COLO668 (cell line): ENCODE results near the gene PANX2.
A peak's percentile ranks its signal among the peaks of the same experiment; 100 is the strongest.
"Not testable (repeated sequence)": the region's sequence is repeated elsewhere in the genome, so short reads cannot be mapped to it uniquely, and the experiment has no call there.

Experiments used
- DNase-seq: peaks from one replicate; lab custom pipeline; 2025; ENCODE audit not compliant: unreplicated experiment; lab: John Stamatoyannopoulos, UW

PANX2 gene

DNA sequence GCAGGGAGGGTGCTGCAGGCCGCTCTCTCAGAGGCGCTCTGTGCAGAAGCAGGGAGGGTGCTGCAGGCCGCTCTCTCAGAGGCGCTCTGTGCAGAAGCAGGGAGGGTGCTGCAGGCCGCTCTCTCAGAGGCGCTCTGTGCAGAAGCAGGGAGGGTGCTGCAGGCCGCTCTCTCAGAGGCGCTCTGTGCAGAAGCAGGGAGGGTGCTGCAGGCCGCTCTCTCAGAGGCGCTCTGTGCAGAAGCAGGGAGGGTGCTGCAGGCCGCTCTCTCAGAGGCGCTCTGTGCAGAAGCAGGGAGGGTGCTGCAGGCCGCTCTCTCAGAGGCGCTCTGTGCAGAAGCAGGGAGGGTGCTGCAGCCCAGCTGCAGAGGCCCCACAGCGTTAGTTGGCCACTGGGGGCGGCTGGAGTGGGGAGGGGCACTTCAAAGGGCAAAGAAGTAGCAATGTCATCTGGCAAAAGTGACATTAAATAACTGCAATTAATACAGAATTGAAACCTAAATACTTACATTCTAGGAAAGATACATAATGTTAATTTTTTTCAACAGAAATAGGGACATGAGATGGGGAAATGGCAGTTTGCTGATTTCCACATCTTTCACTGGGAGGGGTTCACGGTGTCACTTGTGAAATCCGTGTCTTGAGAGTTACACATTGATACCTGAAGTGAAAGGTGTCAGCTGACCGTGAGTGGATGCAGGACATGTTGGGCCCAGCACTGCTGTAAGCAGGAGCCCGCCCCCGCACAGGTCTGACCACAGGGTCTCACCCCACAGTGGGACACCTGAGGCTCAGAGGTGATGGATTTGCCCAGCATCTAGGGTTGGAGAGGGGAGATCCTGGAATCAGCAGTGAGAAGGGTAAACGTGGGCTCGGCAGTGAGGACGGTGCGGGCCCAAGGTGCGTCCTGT is 23.0 kb upstream of the PANX2 start:
- DNase-seq: not testable (repeated sequence)

DNA sequence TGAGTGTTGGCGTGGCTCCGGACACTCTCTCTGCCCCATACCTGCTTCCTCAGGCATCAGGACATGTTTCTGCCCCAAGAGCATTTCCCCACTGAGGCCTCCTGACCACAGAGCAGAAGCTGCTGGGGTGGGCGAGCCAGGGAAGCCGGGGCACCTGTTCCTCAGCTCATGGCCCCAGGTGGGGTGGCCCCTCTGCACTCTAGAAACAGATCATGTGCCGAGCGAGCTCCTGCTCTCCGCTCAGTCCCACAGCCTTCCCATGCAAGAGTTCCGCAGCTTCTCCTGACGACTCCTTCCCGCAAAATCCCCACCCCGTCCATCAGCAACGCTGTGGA is 22.4 kb upstream of the PANX2 start:
- no peak for DNase-seq

DNA sequence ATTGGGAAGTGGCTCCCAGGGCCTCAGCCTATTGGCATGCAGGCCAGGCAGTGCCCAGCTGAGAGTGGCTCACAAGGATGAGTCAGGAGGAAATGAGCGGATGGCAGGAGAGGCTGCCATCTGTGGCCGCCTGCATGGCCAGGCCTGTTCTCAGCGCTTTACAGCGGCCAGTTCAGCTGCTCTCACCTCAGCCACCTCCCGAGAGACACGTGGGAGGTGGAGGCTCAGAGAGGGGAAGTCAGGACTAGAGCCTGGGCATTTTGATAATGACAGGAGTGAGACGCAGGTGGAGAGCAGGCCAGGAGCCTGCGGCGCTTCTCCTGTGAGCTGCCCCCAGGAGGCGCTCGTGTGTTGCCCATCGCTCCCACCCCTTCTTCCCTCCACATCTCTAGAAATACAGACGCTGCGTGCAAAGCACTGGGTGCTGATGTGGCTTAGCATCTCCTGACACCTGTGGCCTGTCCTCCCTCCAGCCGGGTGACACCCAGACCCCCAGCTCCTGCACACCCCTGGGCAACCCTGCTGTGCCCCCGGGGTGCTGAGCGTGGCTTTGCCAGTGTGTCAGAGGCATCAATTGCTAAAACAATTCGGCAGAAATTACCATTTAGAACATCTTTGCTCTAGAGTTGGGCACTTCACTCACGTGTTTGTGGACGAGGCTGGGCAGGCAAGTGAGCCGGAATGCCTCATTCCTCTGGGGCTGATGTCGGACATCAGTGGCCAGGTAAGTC is 21.4 kb upstream of the PANX2 start:
- DNase-seq: peak; percentile 84

DNA sequence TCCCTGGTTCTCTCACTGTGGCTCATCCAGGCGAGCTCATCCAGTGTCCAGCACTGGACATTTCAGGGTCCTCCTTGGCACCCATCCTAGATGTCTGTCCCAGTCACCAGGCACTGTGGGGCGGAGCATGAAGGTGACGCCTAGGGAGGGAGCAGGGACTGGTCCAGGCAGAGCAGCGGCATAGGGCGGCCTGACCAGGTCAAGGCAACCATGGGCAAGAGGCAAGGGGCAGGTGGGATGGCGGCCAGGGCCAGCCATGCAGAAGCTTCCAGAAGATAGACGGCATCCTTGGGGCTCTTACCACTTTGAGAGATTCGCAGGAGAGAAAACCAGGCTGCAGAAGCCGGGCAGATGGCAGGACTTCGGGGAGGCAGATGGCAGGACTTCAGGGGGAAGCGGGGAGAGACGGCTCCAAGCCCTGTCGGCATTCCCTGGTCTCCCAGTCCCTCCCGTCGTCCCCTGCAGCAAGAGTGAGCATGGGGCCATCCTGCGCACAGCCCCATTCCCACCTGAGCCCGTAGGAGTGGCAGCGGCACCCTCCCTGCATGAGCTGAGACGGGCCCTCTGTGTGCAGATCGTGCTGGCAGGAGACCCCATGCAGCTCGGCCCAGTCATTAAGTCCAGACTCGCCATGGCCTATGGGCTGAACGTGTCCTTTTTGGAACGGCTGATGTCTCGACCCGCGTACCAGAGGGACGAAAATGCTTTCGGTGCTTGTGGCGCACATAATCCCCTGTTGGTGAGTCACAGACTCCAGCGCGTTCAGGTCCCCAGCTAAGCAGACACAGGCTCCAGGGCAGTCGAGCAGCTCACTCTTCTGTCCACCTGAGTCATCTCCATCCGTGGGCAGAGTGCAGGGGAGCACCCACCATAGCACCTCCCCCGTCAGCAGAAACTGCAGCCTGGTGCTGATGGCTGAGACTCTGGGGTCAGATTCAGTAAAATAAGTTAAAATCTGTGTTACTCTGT is 20.1 kb upstream of the PANX2 start:
- DNase-seq: no peak

DNA sequence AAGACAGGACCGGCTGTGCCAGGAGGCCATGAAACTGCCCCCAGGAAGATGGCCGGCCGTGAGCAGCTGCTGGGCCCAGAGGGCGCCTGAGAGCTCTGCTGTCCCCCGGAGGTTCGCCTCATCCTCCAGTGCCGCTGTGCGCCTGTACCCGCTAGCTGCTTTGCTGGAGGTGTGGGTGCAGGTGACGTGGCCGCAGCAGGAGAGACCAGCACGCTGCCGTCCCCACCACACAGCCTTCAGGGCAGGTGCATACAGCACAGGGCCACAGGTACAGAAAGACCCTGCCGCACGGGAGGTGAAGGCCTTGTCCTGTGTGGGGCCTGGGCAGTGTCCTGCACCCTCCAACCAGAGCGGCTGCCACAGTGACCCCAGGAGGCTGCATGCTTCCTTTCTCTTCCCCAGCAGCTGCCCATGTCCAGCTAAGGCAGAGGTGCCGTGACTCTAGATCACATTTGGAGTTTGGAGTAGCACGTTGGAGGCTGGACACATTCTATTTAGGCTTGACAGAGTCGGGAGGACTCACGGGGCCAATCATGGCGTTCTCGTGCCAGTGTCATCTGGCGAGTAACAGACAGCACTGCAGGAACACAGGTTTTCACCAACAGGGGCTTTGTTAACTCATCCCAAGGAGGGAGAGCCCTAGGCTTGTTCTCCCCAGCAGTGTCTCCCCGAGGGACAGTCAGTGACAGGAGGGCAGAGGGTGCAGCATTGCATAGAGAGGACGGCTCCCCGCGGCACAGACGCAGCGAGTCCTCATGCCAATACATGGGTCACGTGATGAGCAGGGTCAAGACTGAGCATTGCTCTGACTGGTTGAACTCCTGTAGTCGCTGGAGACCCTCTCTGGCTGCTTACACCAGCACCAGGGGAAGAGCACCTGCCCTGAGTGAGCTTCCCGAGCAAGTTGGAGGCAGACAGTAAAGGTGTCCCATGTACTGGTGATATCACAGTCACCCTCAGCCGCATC is 18.7 kb upstream of the PANX2 start:
- DNase-seq: no peak

DNA sequence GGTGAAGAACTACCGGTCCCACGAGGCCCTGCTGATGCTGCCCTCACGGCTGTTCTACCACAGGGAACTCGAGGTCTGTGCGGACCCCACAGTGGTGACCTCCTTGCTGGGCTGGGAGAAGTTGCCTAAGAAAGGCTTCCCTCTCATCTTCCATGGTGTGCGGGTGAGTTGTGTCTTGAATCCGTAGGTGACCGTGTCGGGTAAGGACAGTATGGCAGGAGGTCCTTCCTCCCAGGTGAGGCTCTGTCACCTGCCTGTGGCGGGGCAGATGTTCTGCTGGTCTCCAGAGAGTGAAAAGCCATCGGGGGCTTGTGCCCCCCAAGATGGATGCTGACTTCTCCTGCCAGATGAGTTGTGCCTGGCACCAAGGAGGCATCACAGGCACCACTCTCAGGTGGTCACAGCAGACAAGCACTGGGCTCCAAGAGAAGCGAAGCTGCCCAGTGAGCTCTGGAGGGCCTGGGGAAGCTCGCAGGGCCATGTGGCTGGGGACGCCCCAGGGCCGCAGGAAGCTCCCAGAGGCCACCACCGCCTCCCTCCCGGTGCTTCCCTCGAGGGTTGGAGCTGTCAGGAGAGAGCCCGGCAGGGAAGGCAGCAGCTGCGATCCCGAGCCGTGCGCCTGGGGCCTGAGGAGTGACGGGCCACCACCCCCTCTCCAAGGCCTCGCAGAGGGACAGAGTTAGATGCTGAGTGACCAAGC is 17.3 kb upstream of the PANX2 start:
- no peak for DNase-seq

DNA sequence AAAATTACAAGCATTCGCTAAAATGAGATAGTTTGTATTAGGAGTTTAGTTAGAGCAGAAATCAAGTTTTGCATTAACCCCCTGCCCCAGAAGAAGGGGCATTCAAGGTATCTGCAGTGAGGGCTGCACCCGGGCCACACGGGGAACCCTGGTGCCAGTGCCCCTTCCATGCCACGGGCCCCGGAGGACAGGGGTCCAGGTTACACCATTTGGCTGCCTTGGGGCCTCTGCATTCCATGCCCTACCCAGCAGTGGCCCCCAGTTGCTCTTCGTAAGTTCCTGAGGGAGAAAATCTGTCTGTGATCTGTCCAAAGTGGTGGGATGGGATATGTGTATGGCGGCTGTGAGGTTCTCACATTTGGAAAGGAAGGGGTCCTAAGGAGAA is 16.8 kb upstream of the PANX2 start:
- no peak for DNase-seq

DNA sequence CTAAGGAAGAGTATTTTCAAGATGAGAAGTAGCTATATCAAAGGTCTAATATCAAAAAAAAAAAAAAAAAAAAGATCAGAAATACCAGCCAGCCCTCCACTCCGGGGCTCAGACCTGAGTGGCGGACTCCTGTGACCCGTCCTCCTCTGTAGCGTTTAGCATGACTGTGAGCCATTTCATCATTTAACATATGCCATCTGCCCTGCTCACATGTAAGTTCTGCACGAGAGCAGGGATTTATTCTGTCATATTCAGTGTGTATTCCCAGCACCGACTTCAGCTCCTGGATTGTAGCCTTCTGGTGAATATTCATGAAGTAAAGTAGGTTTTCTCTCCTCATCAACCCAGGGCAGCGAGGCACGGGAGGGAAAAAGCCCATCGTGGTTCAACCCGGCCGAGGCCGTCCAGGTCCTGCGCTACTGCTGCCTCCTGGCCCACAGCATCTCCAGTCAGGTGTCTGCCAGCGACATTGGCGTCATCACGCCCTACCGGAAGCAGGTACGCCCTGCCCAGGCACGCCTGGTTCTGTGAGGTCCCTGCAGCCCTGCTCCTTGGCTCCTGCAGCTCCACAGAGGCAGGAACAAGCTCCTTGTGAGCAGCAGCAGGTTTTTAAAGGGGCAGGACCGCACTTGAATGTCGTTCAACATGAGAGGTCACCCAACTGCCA is 12.7 kb upstream of the PANX2 start:
- no peak for DNase-seq

DNA sequence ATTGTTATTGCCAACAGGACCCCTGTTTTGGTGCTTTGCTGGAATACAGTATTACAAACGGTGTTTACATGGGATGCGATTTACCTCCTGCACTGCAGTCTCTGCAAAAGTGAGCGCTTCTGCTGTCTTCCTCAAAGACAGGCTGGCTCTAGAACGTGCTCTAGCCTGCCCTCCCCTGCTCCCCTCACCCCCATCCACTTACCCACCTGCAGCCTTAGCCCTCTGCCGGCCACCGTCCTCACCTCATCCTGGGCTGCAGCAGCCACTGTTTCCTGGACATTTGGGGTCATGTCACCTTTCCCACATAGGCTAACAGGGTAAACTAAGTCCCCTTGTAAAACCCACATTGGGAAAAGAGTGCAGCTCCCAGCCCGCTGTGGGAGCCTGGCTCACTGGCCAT is 9.6 kb upstream of the PANX2 start:
- no peak for DNase-seq

DNA sequence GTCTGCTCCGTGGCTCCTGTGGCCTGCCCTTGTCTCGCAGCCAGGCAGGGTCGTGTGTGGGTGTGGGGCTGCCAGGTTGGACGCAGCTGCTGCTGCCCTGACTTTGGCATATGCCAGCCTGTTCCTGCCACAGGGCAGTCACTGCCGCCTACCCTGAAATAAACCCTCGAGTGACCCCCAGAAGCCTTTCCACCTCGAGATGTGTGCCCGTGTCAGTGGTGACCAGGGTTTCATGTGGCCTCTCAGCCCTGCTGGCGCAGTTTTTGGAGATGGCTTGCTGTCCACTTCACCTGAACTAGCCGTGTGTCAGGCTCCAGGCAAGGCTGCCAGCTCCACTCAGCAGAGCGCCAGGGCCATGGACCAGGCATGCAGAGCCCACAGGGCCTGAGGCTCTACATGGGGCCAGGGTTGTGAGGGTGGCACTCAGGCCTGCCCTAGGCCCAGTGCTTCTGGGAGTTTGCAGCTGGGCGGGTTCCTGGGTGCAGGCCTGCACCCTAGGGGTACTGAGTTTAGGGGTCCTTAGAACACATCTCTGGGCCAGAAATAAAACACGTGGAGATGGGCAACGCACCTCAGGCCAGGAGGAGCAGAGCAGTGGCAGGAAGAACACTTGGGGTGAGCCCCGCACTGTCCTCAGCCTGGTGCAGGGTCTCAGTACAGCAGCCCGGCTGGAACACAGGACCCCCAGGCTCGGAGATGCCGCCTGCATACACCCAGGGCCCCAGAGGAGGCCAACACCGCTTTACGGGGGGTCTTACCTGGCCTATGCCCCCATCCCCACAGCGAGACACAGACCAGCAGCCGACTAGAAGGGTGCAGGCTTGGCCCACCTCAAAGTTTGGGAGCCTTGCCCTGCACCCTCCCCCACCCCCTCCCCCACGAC is 8.8 kb upstream of the PANX2 start:
- DNase-seq: no peak

DNA sequence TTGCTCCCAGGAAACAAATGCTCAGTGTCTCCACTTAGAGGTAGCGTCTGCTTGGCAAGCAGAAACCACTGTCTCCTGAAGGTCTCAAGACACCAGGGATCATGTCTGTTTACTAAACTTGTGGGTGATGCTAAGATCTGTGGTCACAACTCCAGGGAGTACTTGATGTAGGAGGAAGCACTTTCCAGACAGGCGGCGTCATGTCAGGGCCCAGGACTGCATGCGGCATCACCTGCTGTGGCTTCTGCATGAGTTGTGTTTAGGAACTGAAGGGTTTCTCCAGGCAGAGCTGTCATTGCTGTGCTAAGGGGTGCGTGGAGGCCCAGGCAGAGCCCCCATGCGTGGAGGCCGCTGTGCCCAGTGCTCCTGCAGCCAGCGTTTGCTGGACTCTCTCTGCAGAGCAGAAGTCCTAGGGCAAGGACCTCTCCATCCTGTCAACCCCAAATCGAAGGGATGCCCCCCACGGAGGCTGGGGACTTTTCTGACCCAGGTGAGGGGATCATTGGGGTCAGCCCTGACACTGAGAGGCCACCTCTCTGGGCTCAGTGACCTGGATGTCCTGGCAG is 8.1 kb upstream of the PANX2 start:
- no peak for DNase-seq

DNA sequence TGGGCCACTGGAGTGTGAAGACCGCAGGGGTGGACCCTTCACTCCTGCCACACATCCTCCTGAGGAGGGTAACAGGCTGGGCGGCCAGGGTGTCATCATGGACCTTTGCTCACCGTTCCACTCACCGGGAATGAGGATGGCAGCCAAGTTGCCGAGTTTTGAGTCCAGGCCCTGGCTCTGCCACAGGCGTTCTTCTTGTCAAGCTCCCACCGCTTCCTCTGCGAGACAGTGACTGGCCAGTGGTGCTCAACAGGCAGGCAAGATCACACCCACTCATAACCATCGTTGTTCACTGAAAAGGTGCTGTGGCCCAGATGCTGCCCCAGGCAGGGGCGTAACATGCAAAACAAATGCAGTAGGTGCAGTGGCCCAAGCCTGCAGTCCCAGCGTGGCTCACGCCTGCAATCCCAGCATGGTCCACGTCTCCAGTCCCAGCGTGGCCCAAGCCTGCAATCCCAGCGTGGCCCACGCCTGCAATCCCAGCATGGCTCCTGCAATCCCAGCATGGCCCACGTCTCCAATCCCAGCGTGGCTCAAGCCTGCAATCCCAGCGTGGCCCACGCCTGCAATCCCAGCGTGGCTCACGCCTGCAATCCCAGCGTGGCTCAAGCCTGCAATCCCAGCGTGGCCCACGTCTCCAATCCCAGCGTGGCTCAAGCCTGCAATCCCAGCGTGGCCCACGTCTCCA is 5.0 kb upstream of the PANX2 start:
- DNase-seq: no peak

DNA sequence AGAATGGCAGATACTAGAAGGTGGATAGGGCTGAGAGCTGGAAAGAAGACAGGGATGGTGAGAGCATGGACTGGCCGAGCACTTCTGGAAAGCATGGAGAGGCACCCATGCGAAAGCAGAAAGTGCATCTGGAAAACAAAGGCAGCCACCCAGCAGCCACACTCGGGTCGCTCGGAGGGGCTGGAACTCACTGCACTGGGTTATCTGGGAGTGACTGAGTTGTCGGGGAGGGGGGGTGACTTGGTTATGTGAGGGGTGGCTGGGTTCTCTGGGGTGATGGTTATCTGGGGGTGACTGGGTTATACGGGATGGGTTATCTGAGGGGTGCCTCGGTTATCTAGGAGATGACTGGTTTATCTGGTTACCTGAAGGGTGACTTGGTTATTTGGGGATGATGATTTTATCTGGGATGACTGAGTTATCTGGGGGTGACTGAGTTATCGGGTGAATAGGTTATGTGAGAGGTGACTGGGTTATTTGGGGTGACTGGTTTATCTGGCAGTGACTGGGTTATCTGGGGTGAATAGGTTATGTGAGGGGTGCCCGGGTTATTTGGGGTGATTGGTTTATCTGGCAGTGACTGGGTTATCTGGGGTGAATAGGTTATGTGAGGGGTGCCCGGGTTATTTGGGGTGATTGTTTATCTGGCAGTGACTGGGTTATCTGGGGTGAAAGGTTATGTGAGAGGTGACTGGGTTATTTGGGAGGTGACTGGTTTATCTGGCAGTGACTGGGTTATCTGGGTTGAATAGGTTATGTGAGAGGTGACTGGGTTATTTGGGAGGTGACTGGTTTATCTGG is 2.6 kb upstream of the PANX2 start:
- no peak for DNase-seq

DNA sequence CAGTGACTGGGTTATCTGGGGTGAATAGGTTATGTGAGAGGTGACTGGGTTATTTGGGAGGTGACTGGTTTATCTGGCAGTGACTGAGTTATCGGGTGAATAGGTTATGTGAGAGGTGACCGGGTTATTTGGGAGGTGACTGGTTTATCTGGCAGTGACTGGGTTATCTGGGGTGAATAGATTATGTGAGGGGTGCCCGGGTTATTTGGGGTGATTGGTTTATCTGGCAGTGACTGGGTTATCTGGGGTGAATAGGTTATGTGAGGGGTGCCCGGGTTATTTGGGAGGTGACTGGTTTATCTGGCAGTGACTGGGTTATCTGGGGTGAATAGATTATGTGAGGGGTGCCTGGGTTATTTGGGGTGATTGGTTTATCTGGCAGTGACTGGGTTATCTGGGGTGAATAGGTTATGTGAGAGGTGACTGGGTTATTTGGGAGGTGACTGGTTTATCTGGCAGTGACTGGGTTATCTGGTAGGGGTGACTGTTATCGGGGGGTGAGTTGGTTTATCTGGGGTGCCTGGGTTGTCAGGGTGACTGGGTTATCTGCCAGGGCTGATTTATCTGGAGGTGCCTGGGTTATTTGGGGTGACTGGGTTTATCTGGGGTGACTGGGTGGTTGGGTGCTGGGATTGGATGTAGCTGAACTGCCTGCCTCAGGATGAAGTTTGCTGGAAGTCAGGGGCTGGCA is 1.9 kb upstream of the PANX2 start:
- not testable (repeated sequence) for DNase-seq

DNA sequence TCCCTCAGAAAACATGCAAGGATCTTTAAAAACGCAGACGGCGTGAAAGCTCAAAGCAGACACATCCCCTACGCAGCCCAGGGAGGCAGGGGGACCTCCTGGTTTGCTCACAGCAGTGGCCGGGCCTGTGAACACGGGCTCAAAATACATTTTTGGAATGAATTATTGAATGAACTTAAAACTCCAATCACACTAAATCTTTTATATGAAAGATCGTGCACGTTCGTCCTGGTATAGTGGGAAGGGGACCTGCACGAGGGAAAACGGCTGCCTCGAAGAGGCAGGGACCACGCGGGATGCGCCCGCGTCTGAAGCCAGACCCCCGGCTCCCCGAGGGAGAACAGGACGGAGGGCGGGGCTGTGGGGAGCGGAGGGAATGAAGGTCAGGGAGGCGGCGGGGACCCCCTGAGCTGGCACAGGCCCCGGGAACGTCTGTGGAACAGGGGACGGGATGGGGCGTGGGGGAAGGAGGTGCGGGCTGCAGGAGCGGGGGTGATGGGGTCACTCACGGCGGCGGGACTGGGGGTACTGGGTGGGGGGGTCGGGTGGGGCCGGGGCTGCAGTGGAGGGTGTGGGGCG is 1.3 kb upstream of the PANX2 start:
- DNase-seq: no peak
